Gastrocnemius medialis (tissue), 4 donors: Measurements from ENCODE around the gene RNLS.

Source experiments
- POLR2A ChIP-seq, 2 donors: fragments of 450-650 bp; IDR thresholded peaks; one replicate each; pipeline ENCODE4 v1.6.1; 2017; ENCODE audit warnings: antibody characterized with exemption in 2 of 2, mild to moderate bottlenecking in 2 of 2, moderate library complexity in 2 of 2
- TF ChIP-seq, protein P1 (sequence below), 5 experiments: fragments of 450-650 bp in 3 of 5; fragments of 200-600 bp in 2 of 5; sonication (generic) in 2 of 5; IDR thresholded peaks in 4 of 5; conservative IDR thresholded peaks in 1 of 5; 1 replicate in 4 of 5; 2 replicates in 1 of 5; pipeline ENCODE4 v1.5.1; 2016 to 2019; ENCODE audit warnings: antibody characterized with exemption in 5 of 5, mild to moderate bottlenecking in 3 of 5, moderate library complexity in 3 of 5

DNA sequence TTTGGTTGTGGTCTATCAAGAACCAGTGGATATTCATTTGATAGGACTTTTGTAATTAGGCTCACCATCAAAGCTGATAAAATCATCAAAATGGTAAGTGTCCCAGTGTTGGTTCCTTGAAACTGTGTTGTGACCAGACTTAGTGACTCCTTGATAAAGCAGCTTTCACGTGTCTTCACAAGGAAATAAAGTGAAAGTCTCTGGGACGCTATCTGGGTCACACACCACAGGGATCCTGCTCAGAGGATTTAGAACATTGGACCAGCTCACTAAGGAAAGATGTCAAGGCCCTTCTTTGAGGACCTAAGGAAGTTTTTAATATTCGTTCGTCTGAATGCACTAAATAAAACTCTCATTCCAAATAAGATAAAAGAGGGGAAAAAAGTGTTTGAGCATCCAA is 193.1 kb downstream of the RNLS start:
- TF ChIP-seq, protein P1, sequence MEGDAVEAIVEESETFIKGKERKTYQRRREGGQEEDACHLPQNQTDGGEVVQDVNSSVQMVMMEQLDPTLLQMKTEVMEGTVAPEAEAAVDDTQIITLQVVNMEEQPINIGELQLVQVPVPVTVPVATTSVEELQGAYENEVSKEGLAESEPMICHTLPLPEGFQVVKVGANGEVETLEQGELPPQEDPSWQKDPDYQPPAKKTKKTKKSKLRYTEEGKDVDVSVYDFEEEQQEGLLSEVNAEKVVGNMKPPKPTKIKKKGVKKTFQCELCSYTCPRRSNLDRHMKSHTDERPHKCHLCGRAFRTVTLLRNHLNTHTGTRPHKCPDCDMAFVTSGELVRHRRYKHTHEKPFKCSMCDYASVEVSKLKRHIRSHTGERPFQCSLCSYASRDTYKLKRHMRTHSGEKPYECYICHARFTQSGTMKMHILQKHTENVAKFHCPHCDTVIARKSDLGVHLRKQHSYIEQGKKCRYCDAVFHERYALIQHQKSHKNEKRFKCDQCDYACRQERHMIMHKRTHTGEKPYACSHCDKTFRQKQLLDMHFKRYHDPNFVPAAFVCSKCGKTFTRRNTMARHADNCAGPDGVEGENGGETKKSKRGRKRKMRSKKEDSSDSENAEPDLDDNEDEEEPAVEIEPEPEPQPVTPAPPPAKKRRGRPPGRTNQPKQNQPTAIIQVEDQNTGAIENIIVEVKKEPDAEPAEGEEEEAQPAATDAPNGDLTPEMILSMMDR (IDR thresholded peaks at IDR 0.05 in 4 of 5, conservative IDR thresholded peaks at IDR 0.05 in 1 of 5): no peak
- no peak for TF ChIP-seq POLR2A (IDR thresholded peaks at IDR 0.05)
